Activated CD8-positive, alpha-beta memory T cell treated with anti-CD3 and anti-CD28 coated beads, Interleukin-2, amount 10 ng/mL, durations not matched to agents 7 days and 5 days (primary cell): ENCODE data around the gene DSCAM. TPM values are rescaled to one million over a fixed set of nuclear protein-coding genes. Genes with fewer than 3 reads are reported as not detected.

ENCODE experiments used
- ATAC-seq: fragments of 150-1000 bp; cut with Tn5 transposase; one replicate; pipeline ENCODE4 v1.10.0; 2021; ENCODE audit warnings: moderate library complexity
- CTCF ChIA-PET: fragments of 350-600 bp; sonication (Branson Sonifier 250); formaldehyde crosslinking; loops from one replicate; lab custom pipeline; 2021; ENCODE audit warnings: antibody characterized with exemption; lab: Charles Lee
- DNase-seq: peaks from one replicate; pipeline ENCODE4 v3.0.0-alpha.2; 2020
- H3K27ac Mint-ChIP-seq: one replicate; pipeline ENCODE4 v1.8.0; 2021; ENCODE audit warnings: mild to moderate bottlenecking, mixed read lengths
- H3K27me3 Mint-ChIP-seq: one replicate; pipeline ENCODE4 v1.8.0; 2021; ENCODE audit warnings: mixed read lengths
- H3K36me3 Mint-ChIP-seq: one replicate; pipeline ENCODE4 v1.8.0; 2021; ENCODE audit warnings: mild to moderate bottlenecking, mixed read lengths
- H3K4me1 Mint-ChIP-seq: one replicate; pipeline ENCODE4 v1.8.0; 2021; ENCODE audit warnings: mixed read lengths
- H3K4me3 Mint-ChIP-seq: one replicate; pipeline ENCODE4 v1.8.0; 2021; ENCODE audit warnings: mild to moderate bottlenecking, moderate library complexity, mixed read lengths
- H3K9me3 Mint-ChIP-seq: one replicate; pipeline ENCODE4 v1.8.0; 2022; ENCODE audit warnings: low read depth, mixed read lengths
- total RNA-seq, 2 experiments: library from RNA; stranded (reverse); gene quantifications; one replicate each; pipeline ENCODE4 v1.2.3, GENCODE V29; 2021

DSCAM gene
- total RNA-seq, 2 experiments from 2014 or later, result not detected

DNA sequence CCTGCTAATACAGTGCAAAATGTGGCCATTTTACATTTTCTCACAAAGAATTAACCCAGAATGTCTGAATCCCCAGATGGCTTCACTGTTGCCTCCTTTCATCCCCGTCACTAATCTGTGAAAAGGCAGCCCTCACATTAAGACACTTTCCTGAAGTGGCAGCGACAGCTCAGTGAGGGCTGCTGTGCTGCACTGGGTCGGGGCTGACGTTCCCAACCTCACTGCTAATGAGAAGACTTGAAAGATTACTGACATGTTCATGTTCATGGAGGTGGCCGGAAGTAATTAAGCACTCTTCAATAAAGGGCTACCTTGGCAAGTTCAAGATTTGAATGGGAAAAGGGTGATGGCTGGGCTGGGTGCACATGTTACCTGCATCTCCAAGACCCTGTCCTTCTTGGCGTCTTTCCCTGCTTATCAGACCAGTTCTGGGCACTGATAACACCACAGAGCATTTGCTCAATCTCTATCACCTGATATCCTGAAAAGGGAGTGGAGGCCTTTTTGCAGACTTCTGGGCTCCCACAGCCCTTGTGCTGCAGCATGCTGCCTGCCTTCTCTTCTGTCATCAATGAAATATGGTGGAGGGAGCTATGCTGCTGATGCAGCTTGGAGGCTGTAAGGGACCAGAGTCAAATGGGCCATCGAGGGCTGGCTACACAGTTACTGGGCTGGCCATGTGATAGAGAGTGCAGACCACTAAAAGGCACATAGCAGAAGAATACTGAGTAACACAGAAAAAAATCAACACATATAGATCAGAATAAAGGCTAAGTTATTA, 596.3 kb downstream of the DSCAM start:
- CTCF ChIA-PET, result no interaction called here
- DNase-seq (no peak), ATAC-seq (no peak)
- Mint-ChIP-seq H3K36me3 (peaks cover 2% of the 10 kb centered on the region), H3K9me3 (peaks cover 31% of the 10 kb centered on the region), H3K4me1 (no peaks in the 10 kb centered on the region), H3K27ac (no peak overlapping the region), H3K27me3 (no peaks in the 10 kb centered on the region), H3K4me3 (no peak overlapping the region)

DNA sequence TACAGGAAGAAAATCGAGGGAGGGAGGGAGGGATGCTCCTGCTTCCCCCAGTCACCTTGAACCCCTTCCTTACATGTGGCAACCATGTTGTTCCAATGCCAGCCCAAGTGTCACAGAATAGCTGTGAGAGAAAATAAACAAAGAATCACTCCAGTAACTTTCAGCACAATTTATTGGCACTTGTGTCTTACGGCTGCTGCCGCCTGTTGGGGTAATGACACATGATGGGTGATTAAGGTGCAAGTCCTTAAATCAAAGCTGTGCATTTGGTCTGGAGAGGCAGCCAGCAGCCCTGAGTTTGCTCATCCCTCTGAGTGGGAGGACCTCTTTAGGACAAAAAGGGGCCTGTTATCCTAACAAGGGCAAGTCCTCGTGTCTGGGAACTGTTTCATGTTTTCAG, 602.0 kb downstream of the DSCAM start:
- H3K27me3 Mint-ChIP-seq, result no peaks in the 10 kb centered on the region
- ATAC-seq, result no peak
- H3K27ac Mint-ChIP-seq, result no peak overlapping the region
- no peaks in the 10 kb centered on the region for H3K4me1 Mint-ChIP-seq
- peaks cover 19% of the 10 kb centered on the region for H3K9me3 Mint-ChIP-seq
- no peak overlapping the region for H3K4me3 Mint-ChIP-seq
- DNase-seq, result no peak
- peaks cover 2% of the 10 kb centered on the region for H3K36me3 Mint-ChIP-seq
- CTCF ChIA-PET, result no interaction called here

DNA sequence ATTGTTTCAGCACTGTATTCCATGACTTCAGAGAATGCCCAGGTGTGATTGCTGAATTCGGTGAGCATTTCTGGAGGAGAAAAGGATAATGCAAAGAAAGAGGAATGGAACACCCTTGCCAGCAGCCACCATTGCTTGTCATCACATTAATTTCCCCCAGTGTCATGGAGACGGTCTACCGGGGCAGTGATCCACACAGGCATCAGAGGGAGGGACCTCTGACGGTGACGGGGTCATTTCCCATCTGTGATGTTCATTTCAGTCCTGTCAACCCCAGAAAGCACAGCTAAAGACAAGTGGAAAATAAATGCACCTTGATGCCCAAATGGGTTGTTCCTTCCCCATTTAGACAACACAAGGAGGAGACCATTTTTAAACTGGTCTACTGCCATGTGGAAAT, 603.3 kb downstream of the DSCAM start:
- no peaks in the 10 kb centered on the region for H3K27me3 Mint-ChIP-seq
- H3K9me3 Mint-ChIP-seq, result peaks cover 15% of the 10 kb centered on the region
- CTCF ChIA-PET, result no interaction called here
- ATAC-seq (no peak), DNase-seq (no peak)
- H3K27ac Mint-ChIP-seq, result no peak overlapping the region
- no peak overlapping the region for H3K4me3 Mint-ChIP-seq
- no peaks in the 10 kb centered on the region for H3K4me1 Mint-ChIP-seq
- H3K36me3 Mint-ChIP-seq, result peaks cover 2% of the 10 kb centered on the region

DNA sequence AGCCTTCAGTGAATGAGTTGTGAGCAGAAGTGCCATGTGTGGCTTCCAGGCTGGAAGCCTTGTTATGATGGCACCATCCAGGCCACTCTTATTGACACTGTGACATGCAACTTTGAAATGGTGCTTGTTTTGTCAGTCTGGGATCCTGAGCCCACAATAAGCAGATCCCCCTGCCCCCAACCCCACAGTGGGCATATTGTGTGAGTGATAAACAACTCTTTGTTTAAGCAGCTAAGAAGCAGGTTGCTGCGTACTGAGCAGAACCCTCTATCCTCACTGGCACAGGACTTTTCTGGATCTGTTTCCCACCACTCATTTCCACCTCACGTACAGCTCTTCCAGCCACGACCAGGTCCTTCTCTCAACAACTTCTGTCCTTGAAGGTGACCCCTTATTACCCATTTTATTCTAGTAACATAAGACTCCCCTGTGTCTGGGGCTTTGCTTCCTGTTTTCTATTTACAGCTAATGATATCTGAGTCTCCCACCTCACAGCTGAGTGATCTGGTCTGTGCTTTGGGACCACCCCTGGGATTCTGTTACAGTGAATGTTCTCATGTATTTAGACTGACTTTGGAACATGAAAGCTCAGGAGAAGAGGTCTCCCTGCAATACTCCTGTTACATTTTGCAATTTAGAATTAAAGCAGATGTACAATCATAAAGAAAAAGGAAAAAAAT, 604.2 kb downstream of the DSCAM start:
- H3K27ac Mint-ChIP-seq, result no peak overlapping the region
- H3K9me3 Mint-ChIP-seq, result peaks cover 9% of the 10 kb centered on the region
- ATAC-seq (no peak), DNase-seq (no peak)
- H3K4me1 Mint-ChIP-seq, result no peaks in the 10 kb centered on the region
- CTCF ChIA-PET, result interaction anchor here (0.5 kb wide), 1 partner anchor 527 kb away, joined by 3 read pairs; no protein-coding TSS in a partner anchor
- H3K36me3 Mint-ChIP-seq, result no peaks in the 10 kb centered on the region
- no peaks in the 10 kb centered on the region for H3K27me3 Mint-ChIP-seq
- H3K4me3 Mint-ChIP-seq, result no peak overlapping the region

DNA sequence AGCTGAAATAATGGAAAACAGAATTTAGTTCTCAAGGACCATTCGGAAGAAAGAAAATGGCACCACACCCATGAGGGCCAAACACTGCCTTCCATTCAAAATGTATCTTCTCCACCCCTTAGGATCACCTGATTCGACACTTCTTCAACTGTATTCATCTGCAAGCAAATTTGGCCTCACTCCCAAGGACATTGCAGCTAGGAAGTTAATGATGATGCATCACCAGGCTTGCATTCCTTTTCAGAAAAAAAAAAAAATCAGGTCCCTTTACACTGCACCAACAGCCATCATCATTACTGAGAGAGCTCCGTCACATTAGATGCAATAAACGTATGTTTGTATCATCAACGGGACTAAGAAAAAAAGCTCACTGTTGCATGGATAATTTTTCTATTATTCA, 611.4 kb downstream of the DSCAM start:
- no peaks in the 10 kb centered on the region for H3K36me3 Mint-ChIP-seq
- no peaks in the 10 kb centered on the region for H3K4me1 Mint-ChIP-seq
- no peak overlapping the region for H3K27ac Mint-ChIP-seq
- H3K9me3 Mint-ChIP-seq, result peaks cover 6% of the 10 kb centered on the region
- CTCF ChIA-PET, result no interaction called here
- H3K4me3 Mint-ChIP-seq, result no peak overlapping the region
- DNase-seq, result no peak
- no peak for ATAC-seq
- no peaks in the 10 kb centered on the region for H3K27me3 Mint-ChIP-seq

DNA sequence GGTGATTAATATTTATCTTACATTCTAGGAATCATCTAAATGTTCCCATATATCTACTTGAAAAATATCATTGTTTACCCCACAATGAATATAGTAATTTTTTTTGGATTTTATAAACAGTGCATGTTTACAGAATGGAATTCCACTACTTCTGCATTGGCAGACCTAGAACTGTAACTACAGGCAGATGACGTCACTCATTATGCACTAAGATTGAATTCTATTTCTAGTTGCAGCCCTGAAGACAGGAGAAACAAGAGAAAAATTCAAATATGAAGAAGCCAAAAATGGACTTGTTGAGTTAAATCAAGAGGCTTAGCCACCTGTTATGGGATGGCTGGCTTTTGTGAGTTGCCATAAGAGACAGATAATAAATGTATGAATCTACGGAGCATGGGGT, 615.0 kb downstream of the DSCAM start:
- no peaks in the 10 kb centered on the region for H3K27me3 Mint-ChIP-seq
- DNase-seq (no peak), ATAC-seq (no peak)
- no peaks in the 10 kb centered on the region for H3K36me3 Mint-ChIP-seq
- CTCF ChIA-PET, result no interaction called here
- peaks cover 6% of the 10 kb centered on the region for H3K9me3 Mint-ChIP-seq
- no peak overlapping the region for H3K27ac Mint-ChIP-seq
- no peaks in the 10 kb centered on the region for H3K4me1 Mint-ChIP-seq
- H3K4me3 Mint-ChIP-seq, result no peak overlapping the region

DNA sequence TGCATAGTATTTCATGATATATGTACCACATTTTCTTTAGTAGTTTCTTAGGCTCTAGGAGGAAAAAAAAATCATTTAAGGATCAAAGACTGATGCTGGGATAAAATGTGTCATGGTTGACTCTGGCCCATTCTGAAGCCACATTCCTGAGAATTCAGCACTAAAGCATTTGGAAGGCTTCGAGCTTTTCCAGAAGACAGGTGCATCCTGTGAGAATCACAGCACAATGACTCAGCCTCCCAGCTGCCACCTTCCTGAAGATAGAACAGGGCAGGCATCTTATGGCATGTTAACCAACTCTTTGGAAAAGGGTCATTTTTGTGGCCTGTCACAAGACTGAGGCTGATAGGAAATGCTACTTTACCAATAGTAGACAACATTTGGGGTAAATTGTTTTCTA, 619.9 kb downstream of the DSCAM start:
- CTCF ChIA-PET, result no interaction called here
- Mint-ChIP-seq H3K9me3 (peaks cover 2% of the 10 kb centered on the region), H3K4me3 (no peak overlapping the region), H3K36me3 (no peaks in the 10 kb centered on the region), H3K27ac (no peak overlapping the region), H3K4me1 (no peaks in the 10 kb centered on the region), H3K27me3 (no peaks in the 10 kb centered on the region)
- ATAC-seq (no peak), DNase-seq (no peak)

DNA sequence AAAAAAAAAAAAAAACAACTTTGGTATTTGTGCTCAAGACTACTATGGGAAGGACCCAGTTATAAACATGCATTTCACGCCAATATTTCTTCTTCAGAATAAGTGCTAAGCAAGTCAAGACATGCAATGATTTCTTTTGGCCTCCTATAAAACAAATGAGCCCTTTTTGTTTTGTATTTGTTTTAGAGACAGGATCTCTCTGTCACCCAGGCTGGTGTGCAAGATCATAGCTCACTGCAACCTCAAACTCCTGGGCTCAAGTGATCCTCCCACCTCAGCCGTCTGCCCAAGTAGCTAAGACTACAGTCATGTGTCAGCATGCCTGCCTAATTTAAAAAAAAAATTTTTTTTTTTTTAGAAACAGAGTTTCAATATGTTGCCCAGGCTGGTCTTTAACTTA, 631.0 kb downstream of the DSCAM start:
- ATAC-seq (no peak), DNase-seq (no peak)
- Mint-ChIP-seq H3K27me3 (no peaks in the 10 kb centered on the region), H3K9me3 (peaks cover 6% of the 10 kb centered on the region), H3K36me3 (peaks cover 2% of the 10 kb centered on the region), H3K4me3 (no peak overlapping the region), H3K27ac (no peak overlapping the region), H3K4me1 (no peaks in the 10 kb centered on the region)
- CTCF ChIA-PET, result no interaction called here

DNA sequence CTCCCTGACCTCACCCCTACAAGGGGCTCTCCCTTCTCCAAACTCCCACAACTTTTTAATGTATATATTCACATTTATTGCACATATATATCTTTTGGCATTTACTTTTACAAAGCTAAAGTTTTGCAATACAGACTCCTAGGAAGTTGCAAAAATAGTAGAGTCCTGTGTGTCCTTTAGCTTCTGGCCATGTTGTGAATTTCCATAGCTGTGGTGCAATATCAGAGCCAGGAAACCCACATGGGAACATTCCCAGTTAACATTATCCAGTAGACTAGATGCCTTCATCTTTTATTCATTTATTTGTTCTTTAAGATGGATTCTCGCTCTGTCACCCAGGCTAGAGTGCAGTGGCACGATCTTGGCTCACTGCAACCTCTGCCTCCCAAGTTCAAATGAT, 636.7 kb downstream of the DSCAM start:
- no peak for DNase-seq
- no peak for ATAC-seq
- H3K9me3 Mint-ChIP-seq, result peaks cover 7% of the 10 kb centered on the region
- H3K4me1 Mint-ChIP-seq, result no peaks in the 10 kb centered on the region
- CTCF ChIA-PET, result no interaction called here
- no peak overlapping the region for H3K4me3 Mint-ChIP-seq
- no peaks in the 10 kb centered on the region for H3K27me3 Mint-ChIP-seq
- no peak overlapping the region for H3K27ac Mint-ChIP-seq
- peaks cover 2% of the 10 kb centered on the region for H3K36me3 Mint-ChIP-seq

DNA sequence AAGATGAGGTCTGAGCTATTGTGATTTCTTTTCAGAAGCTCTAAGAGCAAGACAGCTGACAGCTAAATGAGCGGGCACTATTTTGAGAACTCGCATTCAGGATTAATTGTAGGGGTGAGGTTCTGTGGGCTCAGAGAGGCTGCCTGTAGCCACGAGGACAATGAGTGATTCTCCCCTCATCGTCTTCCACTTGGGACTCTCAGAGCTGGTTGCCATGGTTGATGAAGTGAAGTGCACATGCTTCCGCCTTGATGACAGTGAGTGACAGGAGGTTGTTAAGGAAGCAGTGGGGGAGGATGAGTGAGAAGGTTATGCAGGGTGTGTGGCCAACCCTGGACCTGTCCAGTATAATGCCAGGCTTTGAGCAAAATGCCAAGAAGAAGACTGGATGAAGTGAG, 638.0 kb downstream of the DSCAM start:
- no peak for DNase-seq
- Mint-ChIP-seq H3K27ac (no peak overlapping the region), H3K27me3 (no peaks in the 10 kb centered on the region), H3K4me3 (no peak overlapping the region), H3K4me1 (no peaks in the 10 kb centered on the region), H3K9me3 (peaks cover 11% of the 10 kb centered on the region), H3K36me3 (peaks cover 2% of the 10 kb centered on the region)
- CTCF ChIA-PET, result no interaction called here
- no peak for ATAC-seq

DNA sequence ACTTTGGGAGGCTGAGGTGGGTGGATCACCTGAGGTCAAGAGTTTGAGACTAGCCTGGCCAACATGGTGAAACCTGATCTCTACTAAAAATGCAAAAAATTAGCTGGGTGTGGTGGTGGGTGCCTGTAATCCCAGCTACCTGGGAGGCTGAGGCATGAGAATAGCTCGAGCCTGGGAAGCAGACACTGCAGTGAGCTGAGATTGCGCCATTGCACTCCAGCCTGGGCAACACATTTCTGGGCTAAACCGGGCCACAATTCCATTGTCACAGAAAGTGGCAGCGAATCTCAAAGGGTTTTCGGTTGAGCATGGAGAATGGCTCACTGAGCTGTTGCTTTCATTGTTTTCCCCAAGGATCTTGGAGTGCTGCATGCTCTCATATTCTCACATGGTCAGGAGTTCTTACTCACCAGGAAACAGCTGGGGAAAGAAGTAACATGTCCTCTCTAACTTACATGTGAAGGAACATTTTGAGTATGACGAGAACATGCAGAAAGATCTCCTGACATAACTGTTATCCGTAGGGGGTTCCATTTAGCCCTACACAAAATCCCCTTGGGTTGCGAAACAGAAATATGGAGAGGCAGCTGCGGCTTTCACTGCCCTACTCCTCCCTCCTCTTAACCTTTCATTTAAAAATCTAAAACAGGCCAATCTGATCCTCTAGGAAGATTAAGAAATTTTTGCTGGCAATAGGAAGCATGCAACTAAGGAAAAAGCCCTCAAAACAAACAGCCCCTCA, 638.6 kb downstream of the DSCAM start:
- CTCF ChIA-PET, result no interaction called here
- DNase-seq, result no peak
- Mint-ChIP-seq H3K36me3 (peaks cover 2% of the 10 kb centered on the region), H3K27ac (no peak overlapping the region), H3K4me1 (no peaks in the 10 kb centered on the region), H3K4me3 (no peak overlapping the region), H3K9me3 (peaks cover 11% of the 10 kb centered on the region), H3K27me3 (no peaks in the 10 kb centered on the region)
- no peak for ATAC-seq

DNA sequence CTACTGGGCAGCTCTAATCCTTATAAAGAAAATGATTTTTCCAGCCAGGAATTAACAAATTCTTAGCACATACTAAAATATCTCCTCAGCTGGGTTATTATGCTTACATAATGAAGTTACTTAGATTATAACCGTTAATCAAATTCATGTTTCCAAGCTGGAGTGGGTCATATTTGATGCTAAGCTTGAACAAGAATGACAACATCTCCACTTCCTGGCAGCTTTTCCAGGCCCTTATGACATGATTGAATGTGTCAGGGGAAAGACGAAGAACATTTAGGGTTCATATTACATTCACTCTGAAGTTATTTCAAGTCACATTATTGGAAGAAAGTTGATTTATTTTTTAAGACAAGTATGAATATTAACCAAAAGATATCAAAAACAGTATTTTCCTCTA, 646.0 kb downstream of the DSCAM start:
- ATAC-seq, result no peak
- no peak overlapping the region for H3K27ac Mint-ChIP-seq
- CTCF ChIA-PET, result no interaction called here
- no peaks in the 10 kb centered on the region for H3K27me3 Mint-ChIP-seq
- DNase-seq, result no peak
- H3K36me3 Mint-ChIP-seq, result no peaks in the 10 kb centered on the region
- H3K4me3 Mint-ChIP-seq, result no peak overlapping the region
- no peaks in the 10 kb centered on the region for H3K4me1 Mint-ChIP-seq
- H3K9me3 Mint-ChIP-seq, result peaks cover 12% of the 10 kb centered on the region

DNA sequence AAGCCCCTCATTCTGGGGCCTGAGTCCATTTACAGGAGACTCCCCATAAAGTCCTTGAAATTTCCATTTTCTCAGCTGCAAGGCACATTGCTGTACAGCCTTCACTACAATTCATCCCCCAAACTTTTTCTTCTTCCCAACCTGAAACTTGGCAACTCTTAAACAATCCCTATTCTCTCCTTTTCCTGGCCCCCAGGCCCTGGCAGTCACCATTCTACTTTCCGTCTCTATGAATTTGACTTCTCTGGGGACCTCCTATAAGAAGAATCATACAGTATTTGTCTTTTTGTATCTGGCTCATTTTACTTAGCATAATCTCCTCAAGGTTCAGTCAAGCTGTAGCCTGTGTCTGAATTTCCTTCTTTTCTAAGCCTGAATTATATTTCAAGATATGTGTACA, 646.8 kb downstream of the DSCAM start:
- no peaks in the 10 kb centered on the region for H3K27me3 Mint-ChIP-seq
- no peak overlapping the region for H3K4me3 Mint-ChIP-seq
- no peaks in the 10 kb centered on the region for H3K36me3 Mint-ChIP-seq
- ATAC-seq (no peak), DNase-seq (no peak)
- H3K9me3 Mint-ChIP-seq, result peaks cover 12% of the 10 kb centered on the region
- H3K4me1 Mint-ChIP-seq, result no peaks in the 10 kb centered on the region
- CTCF ChIA-PET, result no interaction called here
- H3K27ac Mint-ChIP-seq, result no peak overlapping the region
